HUES64 (cell line): Measurements from ENCODE around the gene FXR2.
A peak's percentile ranks its signal among the peaks of the same experiment; 100 is the strongest.

Experiments used
- H3K27ac ChIP-seq: 2 replicates; pipeline ENCODE4 v1.7.0; 2013; ENCODE audit warnings: low read depth, low read length, inconsistent platforms
- H3K27me3 ChIP-seq: 2 replicates; pipeline ENCODE4 v1.6.1; 2013; ENCODE audit warnings: mild to moderate bottlenecking, low read length; ENCODE audit not compliant: insufficient read depth
- H3K36me3 ChIP-seq: 2 replicates; pipeline ENCODE4 v1.6.1; 2013; ENCODE audit warnings: mild to moderate bottlenecking, low read length; ENCODE audit not compliant: insufficient read depth
- H3K4me1 ChIP-seq: 2 replicates; pipeline ENCODE4 v1.6.1; 2013; ENCODE audit warnings: mild to moderate bottlenecking, low read length, moderate library complexity; ENCODE audit not compliant: insufficient read depth
- H3K4me3 ChIP-seq: 2 replicates; pipeline ENCODE4 v1.5.1; 2013; ENCODE audit warnings: mild to moderate bottlenecking, low read length, moderate library complexity
- H3K9ac ChIP-seq: 2 replicates; pipeline ENCODE4 v1.6.1; 2013; ENCODE audit warnings: mild to moderate bottlenecking, low read depth, low read length
- H3K9me3 ChIP-seq: 2 replicates; pipeline ENCODE4 v1.6.1; 2013; ENCODE audit warnings: low read depth, low read length; ENCODE audit not compliant: insufficient read depth
- WGBS: fragments of 150-250, 120-280 bp; methylation state at CpG from one replicate; pipeline ENCODE4 v1.1.7; 2013; ENCODE audit warnings: missing lambda C conversion rate; 5-methylcytosine and 5-hydroxymethylcytosine counted together

Gene FXR2

GRCh38 chr17:7562208-7562605 lies 52.5 kb downstream of the FXR2 start:
- H3K27ac ChIP-seq = peak overlapping the region; percentile 71; the same call in 1 of the 2 replicates
- no peaks in the 10 kb centered on the region for H3K9me3 ChIP-seq
- H3K9ac ChIP-seq = peak overlapping the region; percentile 82
- H3K27me3 ChIP-seq = no peaks in the 10 kb centered on the region
- peaks cover 37% of the 10 kb centered on the region for H3K4me1 ChIP-seq
- peak overlapping the region; percentile 70 for H3K4me3 ChIP-seq
- WGBS = 1% methylated on average over 28 of the region's 28 CpGs
- peaks cover 35% of the 10 kb centered on the region for H3K36me3 ChIP-seq

- WGBS = under 1% methylated on average over 82 of the region's 82 CpGs
- Histone ChIP-seq H3K4me1 (peaks cover 38% of the 10 kb centered on the region), H3K27ac (peak within 1 kb of the TSS; percentile 84), H3K27me3 (no peaks in the 10 kb centered on the region), H3K9ac (peak within 1 kb of the TSS; percentile 82), H3K4me3 (peak within 1 kb of the TSS; percentile 70), H3K9me3 (no peaks in the 10 kb centered on the region), H3K36me3 (peaks cover 30% of the 10 kb centered on the region)
Observed at GRCh38 chr17:7561589-7562207, 53.0 kb downstream of the FXR2 start, which contains the start of gene SENP3. Gene SENP3, plus strand, starts transcription at chr17:7561919. Its CDS starts 1,158 bp downstream, at chr17:7563077.

DNA sequence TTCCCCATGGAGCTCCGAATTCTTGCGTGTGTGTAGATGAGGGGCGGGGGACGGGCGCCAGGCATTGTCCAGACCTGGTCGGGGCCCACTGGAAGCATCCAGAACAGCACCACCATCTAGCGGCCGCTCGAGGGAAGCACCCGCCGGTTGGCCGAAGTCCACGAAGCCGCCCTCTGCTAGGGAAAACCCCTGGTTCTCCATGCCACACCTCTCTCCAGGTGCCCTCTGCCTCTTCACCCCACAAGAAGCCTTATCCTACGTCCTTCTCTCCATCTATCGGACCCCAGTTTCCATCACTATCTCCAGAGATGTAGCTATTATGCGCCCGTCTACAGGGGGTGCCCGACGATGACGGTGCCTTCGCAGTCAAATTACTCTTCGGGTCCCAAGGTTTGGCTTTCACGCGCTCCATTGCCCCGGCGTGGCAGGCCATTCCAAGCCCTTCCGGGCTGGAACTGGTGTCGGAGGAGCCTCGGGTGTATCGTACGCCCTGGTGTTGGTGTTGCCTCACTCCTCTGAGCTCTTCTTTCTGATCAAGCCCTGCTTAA lies 53.6 kb downstream of the FXR2 start:
- Histone ChIP-seq H3K9me3 (no peaks in the 10 kb centered on the region), H3K9ac (peak overlapping the region; percentile 81), H3K4me3 (peak overlapping the region; percentile 70), H3K4me1 (peaks cover 38% of the 10 kb centered on the region), H3K27me3 (no peaks in the 10 kb centered on the region), H3K27ac (peak overlapping the region; percentile 84), H3K36me3 (peaks cover 24% of the 10 kb centered on the region)
- under 1% methylated on average over 30 of the region's 32 CpGs for WGBS

GRCh38 chr17:7560172-7561027 lies 54.3 kb downstream of the FXR2 start:
- Histone ChIP-seq H3K36me3 (peaks cover 17% of the 10 kb centered on the region), H3K4me3 (peak overlapping the region; percentile 70), H3K9me3 (no peaks in the 10 kb centered on the region), H3K27ac (peak overlapping the region; percentile 67; the same call in 1 of the 2 replicates), H3K4me1 (peaks cover 38% of the 10 kb centered on the region), H3K9ac (peak overlapping the region; percentile 60), H3K27me3 (no peaks in the 10 kb centered on the region)
- WGBS = 33% methylated on average over 19 of the region's 22 CpGs

DNA sequence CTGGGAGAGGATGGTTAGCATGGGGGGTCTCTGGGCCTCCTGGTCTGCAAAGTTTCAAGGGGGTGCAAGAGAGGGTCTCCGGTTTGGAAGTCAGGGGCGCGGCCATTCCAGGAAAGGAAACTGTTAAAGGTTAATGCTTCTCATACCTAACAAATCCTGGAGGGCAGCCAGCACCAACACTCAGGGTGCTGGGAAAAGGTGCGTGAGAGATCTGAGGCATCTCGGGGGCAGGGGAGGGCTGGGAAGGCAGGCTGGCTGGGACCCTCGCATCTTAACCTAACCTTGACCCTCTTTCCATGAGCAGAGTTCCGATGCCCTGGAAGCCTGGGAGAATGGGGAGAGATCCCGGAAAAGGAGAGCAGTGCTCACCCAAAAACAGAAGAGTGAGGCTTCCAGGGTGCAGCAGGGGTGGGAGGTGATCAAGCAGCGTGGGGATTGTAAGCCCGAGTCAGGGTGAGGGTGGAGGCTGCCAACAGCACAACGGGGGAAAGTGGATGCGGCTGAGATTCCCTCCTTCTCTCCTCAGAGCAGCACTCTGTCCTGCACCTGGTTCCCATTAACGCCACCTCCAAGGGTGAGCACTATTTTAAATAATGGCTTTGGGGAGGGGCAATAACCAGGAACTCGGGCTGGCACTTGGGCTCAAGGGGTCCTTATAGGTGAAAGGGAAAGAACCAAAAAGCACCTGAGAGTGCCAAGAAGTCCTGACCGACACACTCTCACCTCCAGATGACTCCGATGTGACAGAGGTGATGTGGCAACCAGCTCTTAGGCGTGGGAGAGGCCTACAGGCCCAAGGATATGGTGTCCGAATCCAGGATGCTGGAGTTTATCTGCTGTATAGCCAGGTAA lies 55.2 kb downstream of the FXR2 start:
- Histone ChIP-seq H3K27me3 (no peaks in the 10 kb centered on the region), H3K9ac (no peak overlapping the region), H3K4me3 (no peak overlapping the region), H3K9me3 (no peaks in the 10 kb centered on the region), H3K4me1 (peaks cover 38% of the 10 kb centered on the region), H3K36me3 (peaks cover 9% of the 10 kb centered on the region), H3K27ac (no peak overlapping the region; the same call in 1 of the 2 replicates)
- WGBS = 82% methylated on average over 18 of the region's 18 CpGs

- Histone ChIP-seq H3K9me3 (no peaks in the 10 kb centered on the region), H3K9ac (peak within 1 kb of the TSS; percentile 29), H3K27ac (peak within 1 kb of the TSS; percentile 56; the same call in 1 of the 2 replicates), H3K4me1 (peaks cover 38% of the 10 kb centered on the region), H3K4me3 (peak within 1 kb of the TSS; percentile 34), H3K27me3 (no peaks in the 10 kb centered on the region), H3K36me3 (peaks cover under 1% of the 10 kb centered on the region)
- WGBS = 86% methylated on average over 16 of the region's 16 CpGs
Observed at GRCh38 chr17:7558544-7559319, 56.0 kb downstream of the FXR2 start, which contains the start of gene TNFSF13. Gene TNFSF13, plus strand, starts transcription at chr17:7558750. Its CDS starts 290 bp downstream, at chr17:7559040.

- no peaks in the 10 kb centered on the region for H3K36me3 ChIP-seq
- peak overlapping the region; percentile 29 for H3K9ac ChIP-seq
- no peaks in the 10 kb centered on the region for H3K27me3 ChIP-seq
- H3K9me3 ChIP-seq = no peaks in the 10 kb centered on the region
- peak overlapping the region; percentile 56; the same call in 1 of the 2 replicates for H3K27ac ChIP-seq
- peaks cover 37% of the 10 kb centered on the region for H3K4me1 ChIP-seq
- 25% methylated on average over 21 of the region's 21 CpGs for WGBS
- peak overlapping the region; percentile 34 for H3K4me3 ChIP-seq
Observed at GRCh38 chr17:7557775-7558543, 56.7 kb downstream of the FXR2 start.

- Histone ChIP-seq H3K4me1 (peaks cover 32% of the 10 kb centered on the region), H3K36me3 (no peaks in the 10 kb centered on the region), H3K27ac (no peak overlapping the region), H3K9me3 (no peaks in the 10 kb centered on the region), H3K27me3 (no peaks in the 10 kb centered on the region), H3K4me3 (no peak overlapping the region), H3K9ac (no peak overlapping the region)
- WGBS = 70% methylated on average over 19 of the region's 19 CpGs
Observed at GRCh38 chr17:7557147-7557764, 57.4 kb downstream of the FXR2 start.

GRCh38 chr17:7556627-7557026 lies 58.1 kb downstream of the FXR2 start:
- H3K36me3 ChIP-seq = no peaks in the 10 kb centered on the region
- no peak overlapping the region for H3K27ac ChIP-seq
- H3K27me3 ChIP-seq = no peaks in the 10 kb centered on the region
- H3K4me3 ChIP-seq = no peak overlapping the region
- peaks cover 32% of the 10 kb centered on the region for H3K4me1 ChIP-seq
- no peaks in the 10 kb centered on the region for H3K9me3 ChIP-seq
- 93% methylated on average over 12 of the region's 12 CpGs for WGBS
- no peak overlapping the region for H3K9ac ChIP-seq
